ENCODE measurements around the gene YIPF3.
"Not testable (repeated sequence)": the region's sequence is repeated elsewhere in the genome, so short reads cannot be mapped to it uniquely, and the experiment has no call there.

The YIPF3 gene

DNA sequence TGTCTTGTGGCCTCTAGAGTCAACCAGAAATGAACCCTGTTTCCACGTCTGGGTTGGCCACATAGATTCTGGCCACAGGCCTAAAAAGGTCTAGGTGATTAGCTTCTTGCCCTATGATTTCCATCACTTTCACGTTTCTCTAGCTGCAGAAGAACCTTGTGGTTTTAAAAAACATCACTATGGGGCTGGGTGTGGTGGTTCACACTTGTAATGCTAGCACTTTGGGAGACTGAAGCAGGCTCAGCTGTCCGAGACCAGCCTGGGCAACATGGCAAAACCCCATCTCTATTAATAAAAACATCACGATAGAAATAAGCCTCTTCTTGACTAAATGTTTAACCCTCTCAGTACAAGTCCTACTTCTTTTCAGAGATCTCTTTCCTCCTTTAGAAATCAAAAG, 27.7 kb upstream of the YIPF3 start:
- no peaks in the 10 kb centered on the region for H4K20me1 ChIP-seq (ENCODE audit: insufficient read depth, low read length)
- peaks cover 58% of the 10 kb centered on the region for H3K36me3 ChIP-seq (replicated peaks; ENCODE audit: low read depth, low read length)

GRCh38 chr6:43541774-43542471, 25.2 kb upstream of the YIPF3 start:
- H3K9me3 ChIP-seq (ENCODE audit: insufficient read depth, low read length), result no peaks in the 10 kb centered on the region
- no peak overlapping the region for H3K4me2 ChIP-seq (ENCODE audit: low read length)
- H3K27ac ChIP-seq (ENCODE audit: low read length), result no peak overlapping the region
- H3K9ac ChIP-seq (ENCODE audit: low read length), result no peak overlapping the region
- no peak overlapping the region for H2AFZ ChIP-seq (ENCODE audit: low read depth, low read length)
- peaks cover 52% of the 10 kb centered on the region for H3K36me3 ChIP-seq (replicated peaks; ENCODE audit: low read depth, low read length)
- no peak overlapping the region for H3K4me3 ChIP-seq (ENCODE audit: low read length)
- no peaks in the 10 kb centered on the region for H4K20me1 ChIP-seq (ENCODE audit: insufficient read depth, low read length)
- H3K27me3 ChIP-seq (ENCODE audit: low read depth, low read length), result no peaks in the 10 kb centered on the region
- H3K79me2 ChIP-seq (ENCODE audit: low read length), result no peaks in the 10 kb centered on the region
- no peaks in the 10 kb centered on the region for H3K4me1 ChIP-seq (ENCODE audit: low read length)
- TF ChIP-seq EZH2phosphoT487 (IDR thresholded peaks at IDR 0.05; ENCODE audit: low read depth), result no peak
- TF ChIP-seq CTCF (IDR thresholded peaks at IDR 0.05; ENCODE audit: low read depth, low read length), result no peak

More for the DNA sequence above, 27.7 kb upstream of the YIPF3 start:
- Histone ChIP-seq H3K9ac (ENCODE audit: low read length) (no peak overlapping the region), H2AFZ (ENCODE audit: low read depth, low read length) (no peak overlapping the region), H3K4me1 (ENCODE audit: low read length) (no peaks in the 10 kb centered on the region), H3K27me3 (ENCODE audit: low read depth, low read length) (no peaks in the 10 kb centered on the region), H3K79me2 (ENCODE audit: low read length) (no peaks in the 10 kb centered on the region), H3K4me2 (ENCODE audit: low read length) (no peak overlapping the region), H3K9me3 (ENCODE audit: insufficient read depth, low read length) (no peaks in the 10 kb centered on the region), H3K4me3 (ENCODE audit: low read length) (no peak overlapping the region), H3K27ac (ENCODE audit: low read length) (no peak overlapping the region)
- TF ChIP-seq CTCF (IDR thresholded peaks at IDR 0.05; ENCODE audit: low read depth, low read length), result no peak
- TF ChIP-seq EZH2phosphoT487 (IDR thresholded peaks at IDR 0.05; ENCODE audit: low read depth), result no peak

DNA sequence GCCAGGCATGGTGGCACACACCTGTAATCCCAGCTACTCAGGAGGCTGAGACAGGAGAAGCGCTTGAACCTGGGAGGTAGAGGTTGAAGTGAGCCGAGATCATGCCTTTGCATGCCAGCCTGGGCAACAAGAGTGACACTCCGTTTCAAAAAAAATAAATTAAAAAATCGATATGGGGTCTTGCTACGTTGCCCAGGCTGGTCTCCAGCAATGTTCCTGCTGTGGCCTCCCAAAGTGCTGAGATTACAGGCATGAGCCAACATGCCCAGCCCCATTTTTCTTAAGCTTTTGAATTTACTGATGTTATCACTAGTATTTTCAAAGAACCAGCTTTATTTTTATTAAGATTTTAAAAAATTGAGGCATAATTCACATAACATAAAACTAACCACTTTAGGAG, 23.8 kb upstream of the YIPF3 start:
- no peak for TF ChIP-seq CTCF (IDR thresholded peaks at IDR 0.05; ENCODE audit: low read depth, low read length)
- TF ChIP-seq EZH2phosphoT487 (IDR thresholded peaks at IDR 0.05; ENCODE audit: low read depth), result no peak
- no peaks in the 10 kb centered on the region for H3K79me2 ChIP-seq (ENCODE audit: low read length)
- no peak overlapping the region for H3K27ac ChIP-seq (ENCODE audit: low read length)
- no peaks in the 10 kb centered on the region for H3K27me3 ChIP-seq (ENCODE audit: low read depth, low read length)
- no peaks in the 10 kb centered on the region for H3K4me1 ChIP-seq (ENCODE audit: low read length)
- H4K20me1 ChIP-seq (ENCODE audit: insufficient read depth, low read length), result no peaks in the 10 kb centered on the region
- H2AFZ ChIP-seq (ENCODE audit: low read depth, low read length), result no peak overlapping the region
- peaks cover 39% of the 10 kb centered on the region for H3K36me3 ChIP-seq (replicated peaks; ENCODE audit: low read depth, low read length)
- no peak overlapping the region for H3K4me2 ChIP-seq (ENCODE audit: low read length)
- H3K4me3 ChIP-seq (ENCODE audit: low read length), result no peak overlapping the region
- no peak overlapping the region for H3K9ac ChIP-seq (ENCODE audit: low read length)
- no peaks in the 10 kb centered on the region for H3K9me3 ChIP-seq (ENCODE audit: insufficient read depth, low read length)

DNA sequence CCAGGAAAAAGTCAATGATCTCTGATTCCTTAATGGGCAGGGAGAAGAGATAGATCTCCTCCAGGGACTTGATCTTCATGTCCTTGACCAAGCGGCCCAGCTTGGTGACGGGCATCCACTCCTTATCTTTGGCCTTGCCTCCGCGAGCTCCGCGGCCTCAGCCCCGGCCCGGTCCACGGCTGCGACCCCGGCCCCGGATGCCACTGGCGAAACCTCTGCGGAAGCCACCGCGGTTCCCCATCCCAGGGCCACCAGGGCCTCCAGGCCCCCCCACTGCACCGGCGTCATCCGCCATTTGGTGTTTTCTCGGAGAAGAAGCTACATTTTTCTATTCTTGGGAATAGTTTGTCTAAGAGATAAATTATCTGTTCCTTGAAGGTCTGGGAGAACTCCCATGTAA, 22.7 kb upstream of the YIPF3 start:
- not testable (repeated sequence) for H3K9me3 ChIP-seq (ENCODE audit: insufficient read depth, low read length); H3K9ac ChIP-seq (ENCODE audit: low read length); H3K4me1 ChIP-seq (ENCODE audit: low read length); H3K27ac ChIP-seq (ENCODE audit: low read length); H3K79me2 ChIP-seq (ENCODE audit: low read length); H3K27me3 ChIP-seq (ENCODE audit: low read depth, low read length); H3K4me2 ChIP-seq (ENCODE audit: low read length); H2AFZ ChIP-seq (ENCODE audit: low read depth, low read length); H3K4me3 ChIP-seq (ENCODE audit: low read length); H4K20me1 ChIP-seq (ENCODE audit: insufficient read depth, low read length)
- peaks cover 34% of the 10 kb centered on the region for H3K36me3 ChIP-seq (replicated peaks; ENCODE audit: low read depth, low read length)

DNA sequence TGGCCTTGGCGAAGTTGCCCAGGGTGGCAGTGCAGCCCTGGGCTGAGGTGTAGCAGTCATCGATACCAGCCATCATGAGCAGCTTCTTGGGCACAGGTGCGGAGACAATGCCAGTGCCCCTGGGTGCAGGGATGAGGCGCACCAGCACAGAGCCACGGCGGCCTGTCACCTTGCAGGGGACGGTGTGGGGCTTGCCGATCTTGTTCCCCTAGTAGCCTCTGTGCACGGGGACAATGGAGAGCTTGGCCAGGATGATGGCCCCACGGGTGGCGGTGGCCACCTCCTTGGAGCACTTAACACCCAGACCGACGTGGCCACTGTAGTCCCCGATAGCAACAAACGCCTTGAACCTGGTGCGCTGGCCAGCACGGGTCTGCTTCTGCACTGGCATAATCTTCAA, 22.3 kb upstream of the YIPF3 start:
- not testable (repeated sequence) for H3K4me1 ChIP-seq (ENCODE audit: low read length); H4K20me1 ChIP-seq (ENCODE audit: insufficient read depth, low read length); H3K9me3 ChIP-seq (ENCODE audit: insufficient read depth, low read length); H3K79me2 ChIP-seq (ENCODE audit: low read length); H3K27me3 ChIP-seq (ENCODE audit: low read depth, low read length); H3K4me2 ChIP-seq (ENCODE audit: low read length); H3K4me3 ChIP-seq (ENCODE audit: low read length); H3K9ac ChIP-seq (ENCODE audit: low read length); H3K27ac ChIP-seq (ENCODE audit: low read length); H2AFZ ChIP-seq (ENCODE audit: low read depth, low read length)
- H3K36me3 ChIP-seq (replicated peaks; ENCODE audit: low read depth, low read length), result peaks cover 36% of the 10 kb centered on the region

All from OCI-LY3 (cell line).